Measurements from ENCODE around the gene ANKRD39.

GRCh38 chr2:96863575-96864342, 5.9 kb upstream of the ANKRD39 start:
- TF ChIP-seq YY1 (IDR thresholded peaks at IDR 0.05) (no peak), CTCF (IDR thresholded peaks at IDR 0.05; ENCODE audit: low read depth, low read length, missing input control) (no peak), MAX (IDR thresholded peaks at IDR 0.05) (no peak), GABPA (IDR thresholded peaks at IDR 0.05 in 1 of 2, conservative IDR thresholded peaks at IDR 0.05 in 1 of 2) (no peak), REST (IDR thresholded peaks at IDR 0.05) (no peak), RAD21 (IDR thresholded peaks at IDR 0.05) (no peak)
